Stimulated activated naive CD8-positive, alpha-beta T cell treated with anti-CD3 and anti-CD28 coated beads, Interleukin-15, amount 100 ng/mL, for 72 hours (primary cell): Measurements from ENCODE around the gene KCNE2.

Source experiments
- ATAC-seq: fragments of 150-1000 bp; cut with Tn5 transposase; 2 replicates; pipeline ENCODE4 v1.10.0; 2021; ENCODE audit warnings: mild to moderate bottlenecking, moderate library complexity
- DNase-seq, 2 donors: peaks; one replicate each; pipeline ENCODE4 v3.0.0; 2021 to 2022
- H3K27ac Mint-ChIP-seq, 2 donors: one replicate each; pipeline ENCODE4 v1.8.0; 2022; ENCODE audit warnings: mild to moderate bottlenecking in 2 of 2, mixed read lengths in 2 of 2, moderate library complexity in 2 of 2
- H3K27me3 Mint-ChIP-seq: one replicate; pipeline ENCODE4 v1.8.0; 2022; ENCODE audit warnings: mixed read lengths
- H3K4me1 Mint-ChIP-seq: one replicate; pipeline ENCODE4 v1.8.0; 2022; ENCODE audit warnings: mild to moderate bottlenecking, mixed read lengths
- H3K4me3 Mint-ChIP-seq, 2 donors: one replicate each; pipeline ENCODE4 v1.8.0; 2022; ENCODE audit warnings: mild to moderate bottlenecking in 2 of 2, mixed read lengths in 2 of 2, moderate library complexity in 1 of 2
- H3K9me3 Mint-ChIP-seq, 2 donors: one replicate each; pipeline ENCODE4 v1.8.0; 2022; ENCODE audit warnings: mixed read lengths in 2 of 2

The KCNE2 gene

DNA sequence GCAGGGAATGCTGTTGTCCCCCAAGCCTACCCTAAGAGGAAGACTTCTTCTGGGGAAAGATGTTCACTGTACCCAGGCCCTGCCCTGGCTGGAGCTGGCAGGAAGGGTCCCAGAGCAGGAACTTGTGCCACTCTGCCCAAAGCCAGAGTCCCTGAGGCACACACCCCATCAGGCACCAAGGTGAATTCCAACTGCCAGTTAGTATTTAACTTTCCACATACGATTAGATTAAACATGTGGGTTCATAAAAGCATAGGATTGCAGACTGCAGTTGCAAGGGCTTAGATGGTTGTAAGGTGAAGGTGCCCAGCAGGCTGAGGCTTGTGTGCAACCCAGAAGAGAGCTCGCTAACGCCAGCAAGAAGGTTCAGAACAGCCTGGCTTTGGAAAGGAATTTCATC, at the start of gene KCNE2:
Gene KCNE2, plus strand, starts transcription at position 274 of the 400 bp plus-strand sequence. CDS start 6,473 bp downstream, outside the sequence.
- no peak within 1 kb of the TSS for H3K27ac Mint-ChIP-seq
- H3K4me3 Mint-ChIP-seq: no peak within 1 kb of the TSS
- H3K9me3 Mint-ChIP-seq: no peaks in the 10 kb centered on the region
- no peak for ATAC-seq
- H3K4me1 Mint-ChIP-seq: peaks cover 11% of the 10 kb centered on the region
- peaks cover 13% of the 10 kb centered on the region for H3K27me3 Mint-ChIP-seq
- DNase-seq: no peak

- peaks cover 12% of the 10 kb centered on the region for H3K27me3 Mint-ChIP-seq
- H3K4me3 Mint-ChIP-seq: no peak overlapping the region
- no peaks in the 10 kb centered on the region for H3K4me1 Mint-ChIP-seq
- no peak for DNase-seq
- no peak overlapping the region for H3K27ac Mint-ChIP-seq
- H3K9me3 Mint-ChIP-seq: no peaks in the 10 kb centered on the region
- no peak for ATAC-seq
Measured at GRCh38 chr21:34319585-34319984, 44.2 kb upstream of the KCNE2 start.

- no peak for DNase-seq
- Mint-ChIP-seq H3K4me1 (no peaks in the 10 kb centered on the region), H3K4me3 (no peak overlapping the region), H3K9me3 (no peaks in the 10 kb centered on the region), H3K27me3 (peaks cover 12% of the 10 kb centered on the region), H3K27ac (peak overlapping the region in 1 of 2 donors; percentile 24)
- no peak for ATAC-seq
Measured at GRCh38 chr21:34320011-34320410, 43.8 kb upstream of the KCNE2 start.

DNA sequence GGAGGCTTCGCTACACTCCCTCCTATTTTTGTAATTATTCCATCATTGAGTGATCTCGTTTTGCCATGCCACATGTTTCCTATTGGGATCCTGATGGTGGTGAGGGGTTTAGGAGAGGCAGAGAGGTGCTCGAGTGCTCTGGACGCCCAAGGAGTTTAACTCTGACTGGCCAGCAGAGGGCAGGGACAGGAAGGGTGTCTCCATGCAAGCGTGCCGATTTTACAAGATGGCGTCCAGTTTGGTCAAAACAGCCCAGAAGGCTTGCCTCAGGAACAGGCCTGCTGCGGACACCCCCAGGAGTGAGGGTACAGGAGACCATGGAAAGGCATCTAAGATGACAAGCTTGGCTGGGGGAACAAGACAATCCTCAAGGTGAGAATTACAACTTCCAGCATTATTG, 33.8 kb upstream of the KCNE2 start:
- Mint-ChIP-seq H3K27ac (no peak overlapping the region), H3K9me3 (peaks cover 4 to 14% of the 10 kb centered on the region in 2 donors), H3K4me3 (no peak overlapping the region), H3K27me3 (no peaks in the 10 kb centered on the region), H3K4me1 (no peaks in the 10 kb centered on the region)
- ATAC-seq (no peak), DNase-seq (no peak)

GRCh38 chr21:34331726-34332125, 32.1 kb upstream of the KCNE2 start:
- no peaks in the 10 kb centered on the region for H3K27me3 Mint-ChIP-seq
- no peaks in the 10 kb centered on the region for H3K4me1 Mint-ChIP-seq
- no peak for ATAC-seq
- peaks cover 4 to 14% of the 10 kb centered on the region in 2 donors for H3K9me3 Mint-ChIP-seq
- no peak for DNase-seq
- no peak overlapping the region for H3K27ac Mint-ChIP-seq
- H3K4me3 Mint-ChIP-seq: no peak overlapping the region

DNA sequence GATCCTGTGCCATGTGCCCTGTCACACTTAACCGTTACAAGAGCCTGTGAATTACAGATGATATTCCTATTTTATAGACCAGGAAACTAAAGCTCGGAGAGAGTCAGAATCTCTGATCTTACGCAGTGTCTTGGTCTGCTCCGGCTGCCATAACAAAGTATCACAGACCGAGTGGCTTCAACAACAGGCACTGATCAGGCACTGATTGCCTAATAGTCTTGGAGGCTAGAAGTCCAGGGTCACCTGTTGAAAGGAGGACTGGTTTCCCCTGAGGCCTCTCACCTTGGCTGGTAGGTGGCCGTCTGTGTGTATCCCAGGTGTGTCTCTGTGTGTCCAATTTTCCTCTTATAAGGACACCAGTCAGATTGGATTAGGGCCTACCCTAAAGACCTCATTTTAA, 31.5 kb upstream of the KCNE2 start:
- Mint-ChIP-seq H3K9me3 (peaks cover 4 to 14% of the 10 kb centered on the region in 2 donors), H3K27ac (peak overlapping the region in 1 of 2 donors; percentile 29), H3K27me3 (no peaks in the 10 kb centered on the region), H3K4me3 (no peak overlapping the region), H3K4me1 (no peaks in the 10 kb centered on the region)
- no peak for DNase-seq
- no peak for ATAC-seq

GRCh38 chr21:34333121-34333739, 30.6 kb upstream of the KCNE2 start:
- no peaks in the 10 kb centered on the region for H3K27me3 Mint-ChIP-seq
- peaks cover 4 to 14% of the 10 kb centered on the region in 2 donors for H3K9me3 Mint-ChIP-seq
- ATAC-seq (no peak), DNase-seq (no peak)
- H3K4me1 Mint-ChIP-seq: peaks cover 6% of the 10 kb centered on the region
- no peak overlapping the region for H3K4me3 Mint-ChIP-seq
- H3K27ac Mint-ChIP-seq: no peak overlapping the region

- DNase-seq (no peak), ATAC-seq (no peak)
- Mint-ChIP-seq H3K9me3 (no peaks in the 10 kb centered on the region), H3K27me3 (no peaks in the 10 kb centered on the region), H3K27ac (no peak overlapping the region), H3K4me3 (no peak overlapping the region), H3K4me1 (peaks cover 13% of the 10 kb centered on the region)
Measured at GRCh38 chr21:34335316-34335715, 28.5 kb upstream of the KCNE2 start.

- DNase-seq (no peak), ATAC-seq (no peak)
- Mint-ChIP-seq H3K4me3 (no peak overlapping the region), H3K27ac (no peak overlapping the region), H3K4me1 (peaks cover 18% of the 10 kb centered on the region), H3K9me3 (no peaks in the 10 kb centered on the region), H3K27me3 (no peaks in the 10 kb centered on the region)
Measured at GRCh38 chr21:34336245-34336644, 27.6 kb upstream of the KCNE2 start.

DNA sequence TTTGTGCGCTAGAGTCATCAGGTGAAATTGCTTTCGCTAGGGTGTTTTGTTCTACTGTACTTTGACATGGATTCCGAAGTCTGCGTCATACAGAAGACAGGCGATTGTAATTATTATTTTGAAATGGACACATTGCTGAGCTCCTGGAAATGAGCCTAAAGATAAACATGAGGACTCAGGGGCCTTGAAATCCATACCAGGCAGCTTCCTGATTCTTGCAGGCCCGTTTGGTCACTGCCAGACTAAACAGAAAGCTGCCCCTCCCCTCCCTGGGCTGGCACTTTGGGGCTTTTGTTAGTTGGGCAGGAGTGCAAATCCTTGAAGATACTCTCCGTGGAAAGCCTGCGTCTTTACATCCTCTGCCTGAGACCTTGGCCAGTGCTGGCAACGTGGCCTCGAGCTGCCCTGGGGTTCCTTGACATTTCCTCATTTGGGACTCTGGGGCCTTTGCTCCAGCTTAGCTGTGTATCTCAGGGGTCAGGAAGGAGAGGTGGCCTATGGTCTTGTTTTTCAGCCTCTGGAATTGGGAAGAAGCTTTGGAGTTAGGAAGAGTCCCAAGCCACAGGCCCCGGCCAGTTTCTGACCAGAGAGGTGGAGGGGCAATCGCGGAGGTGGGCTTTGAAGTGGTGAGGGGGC, 26.9 kb upstream of the KCNE2 start:
- H3K4me3 Mint-ChIP-seq: no peak overlapping the region
- H3K27me3 Mint-ChIP-seq: no peaks in the 10 kb centered on the region
- peaks cover 18% of the 10 kb centered on the region for H3K4me1 Mint-ChIP-seq
- H3K9me3 Mint-ChIP-seq: no peaks in the 10 kb centered on the region
- H3K27ac Mint-ChIP-seq: no peak overlapping the region
- DNase-seq: no peak
- no peak for ATAC-seq

GRCh38 chr21:34337741-34338140, 26.1 kb upstream of the KCNE2 start:
- peaks cover 18% of the 10 kb centered on the region for H3K4me1 Mint-ChIP-seq
- H3K9me3 Mint-ChIP-seq: no peaks in the 10 kb centered on the region
- H3K4me3 Mint-ChIP-seq: no peak overlapping the region

GRCh38 chr21:34338226-34338625, 25.6 kb upstream of the KCNE2 start:
- no peak overlapping the region for H3K4me3 Mint-ChIP-seq
- no peaks in the 10 kb centered on the region for H3K27me3 Mint-ChIP-seq
- no peaks in the 10 kb centered on the region for H3K9me3 Mint-ChIP-seq
- ATAC-seq (no peak), DNase-seq (no peak)
- H3K27ac Mint-ChIP-seq: no peak overlapping the region
- peaks cover 18% of the 10 kb centered on the region for H3K4me1 Mint-ChIP-seq

More at GRCh38 chr21:34337741-34338140, 26.1 kb upstream of the KCNE2 start:
- no peak for DNase-seq
- Mint-ChIP-seq H3K27ac (no peak overlapping the region), H3K27me3 (no peaks in the 10 kb centered on the region)
- ATAC-seq: no peak

DNA sequence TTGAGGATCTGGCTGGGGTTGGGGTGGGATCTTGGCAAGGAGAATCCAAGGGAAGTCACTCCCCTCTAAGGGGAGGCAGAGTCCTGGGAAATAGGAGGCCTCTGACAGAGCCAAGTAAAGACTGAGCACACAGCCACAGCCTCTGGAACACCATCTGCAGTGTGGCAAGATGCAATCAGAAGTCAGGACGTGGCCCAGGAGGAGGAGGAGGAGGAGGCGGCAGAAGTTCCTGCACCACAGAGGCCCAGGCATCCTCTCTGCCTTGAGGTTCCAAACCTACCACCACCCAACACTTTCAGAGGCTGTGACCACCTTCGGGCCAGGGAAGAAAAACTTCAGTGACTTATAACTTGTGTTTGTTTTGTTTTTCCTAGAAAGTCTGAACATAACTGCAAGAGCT, 23.7 kb upstream of the KCNE2 start:
- Mint-ChIP-seq H3K4me1 (peaks cover 18% of the 10 kb centered on the region), H3K27me3 (no peaks in the 10 kb centered on the region), H3K9me3 (no peaks in the 10 kb centered on the region), H3K27ac (no peak overlapping the region), H3K4me3 (no peak overlapping the region)
- no peak for DNase-seq
- no peak for ATAC-seq

DNA sequence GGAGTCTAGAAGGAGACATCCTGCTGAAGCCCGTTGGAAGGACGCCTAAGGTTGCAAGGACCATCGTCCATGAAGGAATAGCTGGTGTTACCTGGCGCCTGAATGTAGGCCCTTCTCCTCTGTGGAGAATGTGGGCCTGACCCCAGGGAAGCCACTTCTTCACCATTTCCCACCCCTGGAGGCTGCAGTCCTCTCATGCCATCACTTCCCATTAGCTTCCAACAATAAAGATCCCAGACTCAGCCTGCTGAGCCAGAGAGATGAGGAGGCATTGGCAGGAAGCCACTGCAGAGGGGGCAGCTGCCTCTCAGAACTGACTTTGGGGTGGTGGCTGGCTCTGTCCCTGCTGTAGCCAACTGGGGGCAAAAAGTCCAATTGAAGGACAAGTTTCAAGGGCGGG, 21.3 kb upstream of the KCNE2 start:
- Mint-ChIP-seq H3K27ac (no peak overlapping the region), H3K4me3 (no peak overlapping the region), H3K27me3 (no peaks in the 10 kb centered on the region), H3K4me1 (peaks cover 18% of the 10 kb centered on the region), H3K9me3 (no peaks in the 10 kb centered on the region)
- ATAC-seq: no peak
- DNase-seq: no peak

GRCh38 chr21:34343347-34343746, 20.5 kb upstream of the KCNE2 start:
- DNase-seq (no peak), ATAC-seq (no peak)
- Mint-ChIP-seq H3K27ac (no peak overlapping the region), H3K27me3 (no peaks in the 10 kb centered on the region), H3K4me3 (no peak overlapping the region), H3K4me1 (peaks cover 19% of the 10 kb centered on the region), H3K9me3 (no peaks in the 10 kb centered on the region)

DNA sequence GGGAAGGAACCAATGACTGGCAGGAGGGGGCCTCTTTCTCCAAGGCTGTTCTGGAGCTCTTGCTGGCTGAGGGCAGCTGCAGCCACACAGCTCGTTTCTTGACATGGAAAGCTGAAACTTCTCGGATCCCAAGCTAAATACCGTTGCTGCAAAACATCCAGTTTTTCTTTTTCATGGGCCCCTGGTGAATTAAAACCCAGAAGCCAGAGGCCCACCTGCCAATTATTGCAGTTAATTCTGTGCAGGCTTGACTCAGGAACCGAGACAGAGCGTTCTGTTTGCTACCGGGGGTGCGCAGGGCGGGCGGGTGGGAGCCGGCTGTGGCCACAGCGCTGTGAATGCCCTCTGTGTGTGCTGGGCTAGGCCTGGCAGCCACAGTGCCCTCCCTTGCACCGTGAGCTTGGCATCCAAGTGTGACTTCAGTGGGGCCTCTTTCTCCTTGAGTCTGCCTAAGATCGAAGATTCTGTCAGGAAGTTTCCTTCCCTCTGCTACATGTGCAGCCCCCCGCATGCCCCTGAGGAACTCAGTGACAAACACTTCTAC, 19.9 kb upstream of the KCNE2 start:
- no peak overlapping the region for H3K27ac Mint-ChIP-seq
- no peaks in the 10 kb centered on the region for H3K27me3 Mint-ChIP-seq
- ATAC-seq (no peak), DNase-seq (no peak)
- no peak overlapping the region for H3K4me3 Mint-ChIP-seq
- H3K9me3 Mint-ChIP-seq: no peaks in the 10 kb centered on the region
- H3K4me1 Mint-ChIP-seq: peaks cover 19% of the 10 kb centered on the region
